Stimulated activated CD8-positive, alpha-beta memory T cell treated with anti-CD3 and anti-CD28 coated beads, Interleukin-15, amount 100 ng/mL, for 48 hours (primary cell): ENCODE results near the gene CIB2.
"Not testable (repeated sequence)": the region's sequence is repeated elsewhere in the genome, so short reads cannot be mapped to it uniquely, and the experiment has no call there.

Experiments used
- DNase-seq, 2 donors: peaks; one replicate each; pipeline ENCODE4 v3.0.0-alpha.2; 2020; ENCODE audit warnings: low read depth in 2 of 2

CIB2 gene

GRCh38 chr15:78131295-78132061, at the start of gene CIB2:
CIB2 (minus strand) TSS chr15:78131445; CDS start chr15:78131215, 230 bp downstream.
- DNase-seq = peak; percentile 72 to 78

- DNase-seq = no peak
Measured at GRCh38 chr15:78179906-78180305, 48.7 kb upstream of the CIB2 start.

DNA sequence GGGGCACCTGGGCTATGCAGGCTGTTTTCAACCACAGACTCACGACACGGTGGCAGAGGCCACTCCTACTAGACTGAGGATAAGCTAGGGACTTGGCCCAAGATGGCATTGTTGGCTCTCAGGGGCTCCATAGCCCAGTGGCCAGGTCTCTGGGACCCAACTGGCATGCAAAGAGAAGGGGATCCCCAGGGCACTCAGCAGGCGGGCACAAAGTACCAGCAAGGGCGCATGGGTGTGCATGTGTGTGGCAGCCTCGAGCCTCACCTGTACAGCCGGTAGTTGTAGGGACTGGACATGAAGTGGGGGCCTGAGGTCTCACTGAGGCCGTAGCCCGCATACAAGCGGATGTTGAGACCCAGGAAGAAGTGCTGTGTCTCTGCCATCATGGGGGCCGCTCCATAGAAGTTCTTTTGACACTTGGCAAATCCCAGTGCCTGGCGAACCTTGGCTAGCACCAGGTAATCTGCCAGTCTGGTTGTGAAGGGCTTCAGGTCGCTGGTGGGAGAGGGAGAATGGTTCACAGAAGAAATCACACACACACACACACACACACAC, 48.1 kb upstream of the CIB2 start:
- no peak for DNase-seq

DNA sequence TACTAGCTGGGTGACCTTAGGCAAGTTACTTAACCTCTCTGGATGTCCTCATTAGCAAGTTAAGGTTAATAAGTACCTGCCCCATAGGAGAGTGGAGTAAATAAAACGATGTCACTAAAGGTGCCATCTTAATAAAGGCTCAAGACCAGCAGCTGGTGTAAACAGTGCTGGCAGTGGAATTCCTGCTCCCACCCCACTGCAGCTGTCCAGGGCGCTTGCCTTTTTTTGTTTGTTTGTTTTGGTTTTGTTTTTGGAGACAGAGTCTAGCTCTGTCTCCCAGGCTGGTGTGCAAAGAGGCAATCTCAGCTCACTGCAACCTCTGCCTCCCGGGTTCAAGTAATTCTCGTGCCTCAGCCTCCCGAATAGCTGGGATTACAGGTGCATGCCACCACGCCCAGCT, 46.8 kb upstream of the CIB2 start:
- DNase-seq = no peak

DNA sequence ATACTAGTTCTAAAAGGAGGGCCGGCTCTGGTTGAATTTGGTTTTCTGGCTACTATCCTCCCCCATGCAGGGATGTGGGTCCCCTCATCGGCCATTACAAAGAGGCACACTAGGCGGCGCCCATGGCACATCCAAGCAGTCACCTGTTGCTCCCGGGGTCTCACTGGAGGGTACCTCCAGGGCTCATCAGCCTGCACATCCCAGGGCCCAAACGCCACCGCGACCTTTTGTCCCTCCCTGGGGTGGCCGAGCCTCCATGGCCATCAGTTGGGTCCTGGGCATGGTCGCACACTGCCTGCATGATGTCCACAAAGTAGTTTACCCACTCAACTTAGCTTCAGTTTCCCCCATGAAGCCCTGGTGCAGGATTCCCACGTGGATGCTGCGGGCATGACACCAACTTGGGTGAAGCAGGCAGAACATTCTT, 46.2 kb upstream of the CIB2 start:
- DNase-seq = peak in 1 of 2 donors; percentile 18

DNA sequence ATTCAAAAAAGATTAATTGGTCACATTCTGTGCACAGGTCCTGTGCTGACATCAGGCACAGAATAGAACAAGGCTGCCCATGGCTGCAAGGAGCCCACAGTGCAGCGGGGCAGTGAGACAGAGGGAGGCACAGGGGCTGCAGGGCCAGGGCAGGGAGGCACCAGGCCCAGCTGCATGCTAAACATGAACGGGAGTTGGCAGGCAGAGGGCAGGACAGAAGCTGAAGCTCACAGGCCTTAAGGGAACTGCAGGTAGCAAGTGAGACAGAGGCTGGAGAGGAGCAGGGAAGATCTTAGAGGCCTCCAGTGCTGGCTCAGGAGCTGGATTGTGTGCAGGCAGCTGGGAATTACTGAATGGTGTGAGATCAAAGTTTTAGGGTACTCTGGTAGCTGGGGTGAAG, 44.1 kb upstream of the CIB2 start:
- DNase-seq = no peak

DNA sequence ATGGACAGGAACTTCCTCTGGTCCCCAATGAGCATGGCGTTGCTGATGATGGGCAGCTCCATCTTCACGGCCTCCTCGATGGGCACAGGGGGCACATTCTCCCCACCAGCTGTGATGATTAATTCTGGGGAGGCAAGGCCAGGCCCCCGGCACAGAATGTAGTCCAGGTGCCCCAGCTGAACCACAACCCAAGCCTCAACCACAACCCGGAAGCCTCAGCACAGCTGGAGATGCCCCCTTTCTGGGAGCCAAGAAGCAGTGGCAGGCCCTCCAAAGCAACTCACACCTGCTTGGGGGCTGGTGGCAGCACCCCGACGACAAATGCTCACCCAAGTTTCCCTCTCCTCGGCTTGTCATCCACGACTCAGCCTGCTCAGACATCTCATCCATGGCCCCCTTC, 43.2 kb upstream of the CIB2 start:
- DNase-seq = no peak

DNA sequence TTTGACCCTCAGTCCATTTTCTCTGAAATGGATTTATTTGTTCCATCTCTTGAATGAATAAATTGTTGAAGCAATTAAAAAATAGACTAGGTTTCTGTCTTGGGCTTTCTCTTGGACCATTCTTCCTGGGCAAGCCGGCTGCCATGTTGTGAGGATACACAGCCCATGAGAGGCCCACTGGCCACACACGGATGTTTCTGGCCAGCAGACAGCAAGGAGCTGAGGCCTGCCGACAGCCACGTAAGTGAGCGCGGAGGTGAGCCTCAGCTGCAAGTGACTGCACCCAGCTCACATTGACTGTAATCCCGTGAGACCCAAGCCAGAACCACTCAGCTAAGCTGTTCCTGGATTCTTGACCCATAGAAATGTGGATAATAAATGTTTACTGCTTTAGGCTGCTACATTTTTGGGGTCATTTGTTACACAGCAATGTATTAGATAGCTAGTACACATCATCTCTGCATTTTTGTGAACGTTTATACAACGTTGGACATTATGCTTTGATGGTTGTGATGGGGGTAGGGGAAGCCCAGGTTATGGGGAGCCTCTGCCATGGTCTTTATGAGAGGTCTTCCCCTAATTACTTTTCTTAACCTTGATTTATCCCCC, 40.7 kb upstream of the CIB2 start:
- no peak for DNase-seq

DNA sequence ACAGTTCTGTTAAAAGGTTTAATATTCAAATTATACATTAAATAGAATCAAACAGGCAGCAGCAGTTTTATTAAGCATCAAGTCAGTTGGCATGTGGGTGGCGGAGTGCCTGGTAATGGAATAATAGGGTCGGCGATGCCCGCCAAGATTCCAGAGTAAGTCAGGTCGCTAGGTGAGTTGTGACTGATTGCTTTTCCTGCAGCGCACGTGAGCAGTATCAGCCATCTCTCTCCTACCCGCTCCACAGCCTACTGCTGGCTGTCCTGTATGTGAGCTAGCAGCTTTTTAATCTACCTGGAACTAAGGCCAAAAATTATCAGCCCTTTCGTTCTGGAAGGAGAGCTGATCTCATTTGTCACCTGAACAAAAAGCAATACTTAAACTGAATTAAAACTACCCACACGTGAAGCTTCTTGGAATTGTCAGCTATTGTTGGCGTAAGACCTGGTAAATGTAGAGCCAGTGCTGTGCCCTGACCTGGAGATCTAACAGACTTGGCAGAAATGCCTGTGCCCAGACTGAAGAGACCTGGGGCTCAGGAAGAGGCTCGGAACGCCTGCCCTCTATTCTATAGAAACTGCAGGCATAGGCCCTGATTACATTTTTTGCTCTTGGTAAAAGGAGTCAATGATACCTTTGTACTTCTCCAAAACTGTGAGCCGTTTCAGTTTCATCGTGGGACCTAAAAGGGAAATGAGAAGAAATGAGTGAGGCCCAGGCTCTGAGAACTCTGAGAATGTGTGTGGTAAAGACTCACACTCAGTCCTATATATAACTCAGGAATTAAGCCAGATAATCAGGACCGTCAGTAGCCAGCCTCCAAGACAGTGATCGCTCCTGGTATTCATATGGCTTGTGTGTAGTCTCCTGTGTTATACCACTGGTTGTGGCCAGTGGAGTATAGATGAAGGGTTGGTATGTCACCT, 39.9 kb upstream of the CIB2 start:
- no peak for DNase-seq

GRCh38 chr15:78168608-78169007, 37.4 kb upstream of the CIB2 start:
- DNase-seq = no peak

DNA sequence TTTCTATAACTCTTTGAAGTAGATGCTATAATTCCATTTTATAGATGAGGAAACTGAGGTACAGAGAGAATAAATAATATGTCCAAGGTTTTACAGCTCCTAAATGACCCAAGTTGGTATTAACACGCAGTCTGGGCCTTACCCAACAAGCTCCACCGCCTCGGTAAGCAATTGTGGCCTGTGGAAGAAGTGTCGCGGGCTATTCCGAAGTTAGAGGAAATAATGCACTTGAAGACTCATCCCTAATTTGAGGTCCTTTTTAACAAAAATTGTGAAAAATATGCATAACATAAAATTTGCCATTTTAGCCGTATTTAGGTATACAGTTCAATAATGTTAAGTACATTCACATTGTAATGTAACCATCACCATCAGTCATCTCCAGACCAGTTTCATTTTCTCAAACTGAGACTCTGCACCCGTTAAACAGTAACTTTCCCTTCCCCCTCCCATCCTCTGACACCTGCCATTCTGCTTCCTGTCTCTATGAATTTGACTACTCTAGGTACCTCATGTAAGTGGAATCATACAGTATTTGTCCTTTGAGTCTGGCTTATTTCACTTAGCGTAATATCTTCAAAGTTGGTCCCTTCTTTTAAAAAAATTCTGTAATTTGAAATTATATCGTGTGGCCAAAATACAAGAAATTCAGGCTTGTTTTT, 36.1 kb upstream of the CIB2 start:
- DNase-seq = no peak

DNA sequence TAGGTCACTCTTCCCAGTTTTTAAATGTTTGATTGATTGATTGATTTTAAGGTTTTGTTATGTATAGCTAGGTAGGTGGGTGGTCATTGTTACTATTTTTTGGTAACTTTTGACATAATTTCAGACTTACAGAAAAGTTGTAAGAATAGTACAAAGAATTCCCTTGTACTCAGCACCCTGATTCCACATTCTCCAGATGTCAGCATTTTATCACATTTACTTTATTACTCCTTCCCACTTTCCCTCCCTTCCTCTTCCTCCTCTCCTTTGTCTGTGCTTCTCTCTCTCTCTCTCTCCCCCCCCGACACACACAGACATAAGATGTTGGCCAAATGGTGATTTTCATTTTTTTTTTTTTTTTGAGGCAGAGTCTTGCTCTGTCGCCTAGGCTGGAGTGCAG, 32.8 kb upstream of the CIB2 start:
- DNase-seq = no peak

DNA sequence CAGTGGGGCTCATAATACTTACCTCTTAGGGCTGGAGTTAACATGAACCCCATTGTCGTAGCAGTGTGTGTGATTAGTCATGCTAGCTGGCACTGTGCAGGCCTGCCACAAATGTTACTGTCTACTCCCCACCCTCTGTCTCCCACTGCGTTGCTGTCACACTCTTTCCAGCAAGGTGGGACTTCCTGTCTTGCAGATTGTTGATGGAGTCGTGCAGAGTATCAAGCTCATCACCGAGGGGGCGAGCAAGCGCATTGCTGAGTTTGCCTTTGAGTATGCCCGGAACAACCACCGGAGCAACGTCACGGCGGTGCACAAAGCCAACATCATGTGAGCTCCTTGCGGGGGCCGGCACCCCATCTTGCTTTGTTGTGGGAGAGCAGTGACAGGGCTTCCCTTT, 30.8 kb upstream of the CIB2 start:
- peak in 1 of 2 donors; percentile 19 for DNase-seq

- no peak for DNase-seq
Measured at GRCh38 chr15:78159395-78159794, 28.1 kb upstream of the CIB2 start.

GRCh38 chr15:78157203-78157602, 26.0 kb upstream of the CIB2 start:
- DNase-seq = no peak

- no peak for DNase-seq
Measured at GRCh38 chr15:78156653-78157052, 25.4 kb upstream of the CIB2 start.

GRCh38 chr15:78155355-78155939, 24.2 kb upstream of the CIB2 start:
- no peak for DNase-seq

DNA sequence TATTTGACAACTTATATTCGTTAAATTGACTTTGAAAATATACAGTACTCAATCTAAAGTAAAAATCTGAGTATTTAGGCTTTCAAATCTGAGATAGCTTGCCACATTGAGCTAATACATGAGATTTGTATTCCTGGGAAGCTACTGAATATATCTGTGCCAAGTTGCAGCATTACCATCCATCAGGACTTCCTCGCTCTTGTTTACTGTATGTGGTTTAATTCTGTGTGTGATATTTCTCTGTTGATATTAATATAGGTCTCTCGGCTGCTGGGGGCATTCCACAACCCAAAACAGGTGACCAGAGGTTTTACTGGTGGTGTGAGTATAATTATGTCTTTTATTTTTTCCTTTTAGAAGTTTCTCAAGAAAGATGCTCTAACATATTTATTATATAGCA, 23.7 kb upstream of the CIB2 start:
- DNase-seq = no peak

DNA sequence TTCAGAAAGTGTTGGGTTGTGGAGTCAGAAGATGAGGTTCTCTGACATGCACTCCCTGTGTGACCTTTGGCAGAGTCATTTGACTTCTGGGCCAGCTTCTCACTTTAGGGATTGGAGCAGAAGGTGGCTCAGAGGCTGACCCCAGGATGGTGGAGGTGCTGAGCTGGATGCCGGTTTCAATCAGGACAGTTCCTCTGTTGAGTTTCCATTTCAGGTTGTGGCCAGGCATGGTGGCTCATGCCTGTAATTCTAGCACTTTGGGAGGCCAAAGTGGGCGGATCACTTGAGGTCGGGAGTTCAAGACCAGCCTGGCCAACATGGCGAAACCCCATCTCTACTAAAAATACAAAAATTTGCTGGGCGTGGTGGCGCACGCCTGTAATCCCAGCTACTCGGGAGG, 19.8 kb upstream of the CIB2 start:
- DNase-seq = not testable (repeated sequence)

DNA sequence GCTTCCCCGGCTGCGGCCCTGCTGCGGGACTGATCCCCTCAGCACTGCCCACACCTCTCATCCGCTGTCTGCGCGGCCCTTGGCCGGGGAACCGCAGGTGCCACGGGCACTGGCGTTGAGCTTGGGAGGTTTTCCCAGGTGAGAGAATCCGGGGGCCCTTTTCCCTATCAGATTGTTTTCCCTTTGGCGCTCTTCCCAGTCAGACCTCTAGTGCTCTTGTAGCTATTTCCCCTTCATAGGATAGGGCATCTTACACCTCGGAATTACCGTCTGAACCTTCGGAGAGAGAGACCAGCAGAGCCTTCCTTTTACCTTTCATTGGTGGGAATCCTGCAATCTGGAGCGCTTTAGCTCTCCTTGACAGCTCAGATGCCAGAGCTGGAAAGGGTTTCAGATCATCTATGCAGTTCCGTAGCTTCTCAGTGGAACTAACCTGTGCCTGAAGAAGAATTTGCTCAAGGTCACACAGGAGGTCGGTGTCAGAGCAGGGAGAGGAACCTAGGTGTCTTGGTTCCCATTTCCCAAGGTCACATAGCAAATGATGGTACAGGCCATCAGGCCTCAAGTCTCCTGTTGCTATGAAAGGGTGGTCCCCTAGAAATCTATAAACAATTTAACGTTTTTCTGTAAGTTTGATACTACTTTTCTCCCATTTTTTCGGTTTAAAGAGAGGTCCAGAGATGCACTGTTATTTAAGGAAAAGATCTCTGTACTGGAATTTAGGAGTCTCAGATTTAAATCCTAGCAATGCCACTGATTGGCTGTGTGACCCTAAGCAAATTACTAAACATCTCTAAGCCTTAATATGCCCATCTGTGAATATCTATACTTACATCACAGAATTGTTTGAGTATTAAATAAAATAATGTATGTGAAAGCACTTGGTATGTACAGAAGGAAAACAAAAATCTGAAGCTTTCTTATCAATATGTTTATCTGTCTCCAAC, 18.8 kb upstream of the CIB2 start:
- DNase-seq = no peak
